Left ventricle myocardium inferior (tissue), 1 donor: ENCODE data around the gene DPH6. TPM values are rescaled to one million over a fixed set of nuclear protein-coding genes. Genes with fewer than 3 reads are reported as not detected.

Experiments
- DNase-seq: peaks from one replicate; pipeline ENCODE4 v3.0.0-alpha.2; 2020
- H3K27ac ChIP-seq: fragments of 200-600 bp; replicated peaks from 2 replicates; pipeline ENCODE4 v1.8.0; 2021
- H3K27me3 ChIP-seq: fragments of 200-600 bp; 2 replicates; pipeline ENCODE4 v1.8.0; 2021; ENCODE audit warnings: low read depth
- H3K36me3 ChIP-seq: fragments of 200-600 bp; 2 replicates; pipeline ENCODE4 v1.8.0; 2021
- H3K4me1 ChIP-seq: fragments of 200-600 bp; 2 replicates; pipeline ENCODE4 v1.8.0; 2021
- H3K4me3 ChIP-seq: fragments of 200-600 bp; 2 replicates; pipeline ENCODE4 v1.8.0; 2021; ENCODE audit warnings: mild to moderate bottlenecking, moderate library complexity
- H3K9me3 ChIP-seq: fragments of 200-600 bp; replicated peaks from 2 replicates; pipeline ENCODE4 v1.8.0; 2021
- intact Hi-C: fragments of 100-400 bp; cut with micrococcal nuclease; formaldehyde crosslinking; loops from one replicate; pipeline ENCODE4 v1.11.0; 2022
- total RNA-seq: library from RNA; stranded (reverse); fragmentation: NEBNext Ultra II Directional; extraction: Animal tissue kit (Norgen Biotek cat#: 25700); gene quantifications from one replicate; pipeline ENCODE4 v1.2.1, GENCODE V29; 2021
- TF ChIP-seq, protein P1 (sequence below): fragments of 200-600 bp; IDR thresholded peaks from 2 replicates; pipeline ENCODE4 v1.8.0; 2021; ENCODE audit warnings: antibody characterized with exemption, mild to moderate bottlenecking, borderline replicate concordance
- donor health status: DM: no; HTN: yes; CAD: no; lungs with severe emphysema.

DPH6 gene
- total RNA-seq, 1 donor from 2014 or later, result 13.9 TPM

DNA sequence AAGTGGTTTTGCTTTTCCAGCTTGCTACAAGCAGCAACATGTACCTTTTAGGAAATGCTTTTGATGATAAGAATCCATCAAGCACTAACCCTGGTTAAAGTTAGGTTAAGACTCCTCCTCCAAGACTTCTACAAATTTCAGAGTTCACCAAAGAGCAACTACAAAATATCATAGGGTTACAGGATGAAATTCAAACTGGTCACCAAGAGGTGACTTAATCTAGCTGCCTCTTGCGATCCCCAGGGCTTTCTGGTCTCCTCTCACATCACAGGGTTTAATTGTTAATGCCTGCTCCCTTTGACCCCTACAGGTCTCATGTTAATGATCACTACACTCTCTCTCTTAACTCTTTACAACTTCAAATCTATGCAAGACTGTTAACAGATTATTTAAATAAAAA is 66.5 kb downstream of the DPH6 start:
- H3K27me3 ChIP-seq, result no peaks in the 10 kb centered on the region
- DNase-seq, result no peak
- H3K27ac ChIP-seq, result no peak overlapping the region
- no peak overlapping the region for H3K4me3 ChIP-seq
- H3K36me3 ChIP-seq, result peaks cover 5% of the 10 kb centered on the region
- intact Hi-C loops, result no loop called here
- TF ChIP-seq, protein P1, sequence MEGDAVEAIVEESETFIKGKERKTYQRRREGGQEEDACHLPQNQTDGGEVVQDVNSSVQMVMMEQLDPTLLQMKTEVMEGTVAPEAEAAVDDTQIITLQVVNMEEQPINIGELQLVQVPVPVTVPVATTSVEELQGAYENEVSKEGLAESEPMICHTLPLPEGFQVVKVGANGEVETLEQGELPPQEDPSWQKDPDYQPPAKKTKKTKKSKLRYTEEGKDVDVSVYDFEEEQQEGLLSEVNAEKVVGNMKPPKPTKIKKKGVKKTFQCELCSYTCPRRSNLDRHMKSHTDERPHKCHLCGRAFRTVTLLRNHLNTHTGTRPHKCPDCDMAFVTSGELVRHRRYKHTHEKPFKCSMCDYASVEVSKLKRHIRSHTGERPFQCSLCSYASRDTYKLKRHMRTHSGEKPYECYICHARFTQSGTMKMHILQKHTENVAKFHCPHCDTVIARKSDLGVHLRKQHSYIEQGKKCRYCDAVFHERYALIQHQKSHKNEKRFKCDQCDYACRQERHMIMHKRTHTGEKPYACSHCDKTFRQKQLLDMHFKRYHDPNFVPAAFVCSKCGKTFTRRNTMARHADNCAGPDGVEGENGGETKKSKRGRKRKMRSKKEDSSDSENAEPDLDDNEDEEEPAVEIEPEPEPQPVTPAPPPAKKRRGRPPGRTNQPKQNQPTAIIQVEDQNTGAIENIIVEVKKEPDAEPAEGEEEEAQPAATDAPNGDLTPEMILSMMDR, result no peak
- peaks cover 21% of the 10 kb centered on the region for H3K4me1 ChIP-seq
- H3K9me3 ChIP-seq, result no peaks in the 10 kb centered on the region

DNA sequence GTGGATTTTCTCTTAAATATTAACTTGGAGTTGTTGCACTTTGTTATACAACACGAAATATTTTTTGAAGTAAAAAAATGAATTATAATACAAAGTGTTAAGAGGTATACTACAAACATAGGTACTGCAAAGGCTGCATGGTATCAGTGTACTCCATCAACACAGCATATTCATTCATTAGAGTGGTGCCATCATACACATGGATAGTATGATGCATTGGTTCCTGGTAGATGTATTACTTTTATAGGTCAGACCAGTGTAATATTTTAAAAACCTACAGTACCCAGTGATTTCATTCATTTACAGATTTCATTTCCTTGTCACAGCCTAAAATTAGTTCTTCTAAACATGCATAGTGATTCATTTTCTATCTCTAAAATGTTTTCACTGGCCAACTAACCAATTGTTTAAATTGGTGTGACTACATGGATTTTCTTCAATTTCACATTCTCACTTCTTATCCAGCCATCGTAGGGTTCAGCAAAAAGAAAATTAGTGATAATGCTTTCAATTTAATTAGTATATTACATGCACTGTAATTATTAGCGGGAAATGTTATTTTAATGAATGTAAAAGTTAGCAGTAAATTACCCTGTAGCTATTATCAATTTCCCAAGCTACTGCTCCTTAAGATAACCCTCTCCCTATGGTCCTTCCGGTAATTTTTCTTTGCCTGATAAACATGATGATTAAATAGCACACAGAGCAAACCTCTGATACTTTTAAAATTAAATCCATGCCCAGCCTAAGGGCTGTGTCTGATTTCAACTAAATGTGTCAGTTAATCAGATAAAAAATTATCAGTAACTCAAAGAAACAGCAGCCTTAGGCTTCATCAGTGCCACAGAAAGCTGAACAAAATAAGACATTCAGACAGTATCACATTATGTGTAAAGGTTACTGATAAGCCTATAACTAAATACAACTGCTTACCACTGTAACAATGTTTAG is 68.4 kb downstream of the DPH6 start:
- TF ChIP-seq, protein P1, result no peak
- intact Hi-C loops, result no loop called here
- Histone ChIP-seq H3K4me3 (no peak overlapping the region), H3K36me3 (no peaks in the 10 kb centered on the region), H3K9me3 (no peaks in the 10 kb centered on the region), H3K4me1 (peaks cover 21% of the 10 kb centered on the region), H3K27me3 (no peaks in the 10 kb centered on the region), H3K27ac (no peak overlapping the region)
- DNase-seq, result no peak

GRCh38 chr15:35471024-35471423 is 74.9 kb downstream of the DPH6 start:
- H3K4me1 ChIP-seq, result no peaks in the 10 kb centered on the region
- H3K27me3 ChIP-seq, result no peaks in the 10 kb centered on the region
- no peaks in the 10 kb centered on the region for H3K9me3 ChIP-seq
- H3K4me3 ChIP-seq, result no peak overlapping the region
- intact Hi-C loops, result no loop called here
- DNase-seq, result no peak
- no peak overlapping the region for H3K27ac ChIP-seq
- TF ChIP-seq, protein P1, result no peak
- H3K36me3 ChIP-seq, result peaks cover 3% of the 10 kb centered on the region

DNA sequence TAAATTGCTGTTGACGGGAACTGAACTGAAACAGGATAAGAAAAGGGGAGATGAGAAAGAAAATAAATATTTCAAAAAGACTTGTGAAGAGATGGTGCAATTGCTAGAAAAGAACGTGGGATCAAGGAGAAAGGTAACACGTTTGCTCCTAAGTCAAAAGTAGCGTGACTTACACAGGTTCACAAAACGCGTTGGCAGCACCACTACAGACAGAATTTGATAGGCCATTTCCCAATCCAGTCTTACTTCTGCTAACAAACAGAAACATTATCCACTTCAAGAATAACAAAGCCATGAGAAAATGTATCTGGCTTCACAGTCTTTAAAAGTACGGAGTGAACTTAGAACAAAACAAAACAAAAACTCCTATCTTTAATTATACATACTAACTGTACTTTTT is 75.5 kb downstream of the DPH6 start:
- intact Hi-C loops, result no loop called here
- Histone ChIP-seq H3K27ac (no peak overlapping the region), H3K9me3 (no peaks in the 10 kb centered on the region), H3K4me1 (no peaks in the 10 kb centered on the region), H3K4me3 (no peak overlapping the region), H3K27me3 (no peaks in the 10 kb centered on the region), H3K36me3 (peaks cover 3% of the 10 kb centered on the region)
- TF ChIP-seq, protein P1, result no peak
- no peak for DNase-seq

GRCh38 chr15:35466476-35466875 is 79.5 kb downstream of the DPH6 start:
- Histone ChIP-seq H3K9me3 (no peaks in the 10 kb centered on the region), H3K27ac (no peak overlapping the region), H3K36me3 (peaks cover 3% of the 10 kb centered on the region), H3K4me1 (no peaks in the 10 kb centered on the region), H3K27me3 (no peaks in the 10 kb centered on the region), H3K4me3 (no peak overlapping the region)
- intact Hi-C loops, result no loop called here
- TF ChIP-seq, protein P1, result no peak
- no peak for DNase-seq
